ENCODE measurements around the gene PTPRN2. TPM values are rescaled to one million over a fixed set of nuclear protein-coding genes. Genes with fewer than 3 reads are reported as not detected.

Gene PTPRN2
- total RNA-seq, 1 experiment from 2014 or later = 1.7 TPM

GRCh38 chr7:157587051-157587804 lies 1000.4 kb downstream of the PTPRN2 start:
- Histone ChIP-seq H2AFZ (ENCODE audit: low read length) (no peak overlapping the region), H3K4me1 (ENCODE audit: low read length) (peaks cover 7% of the 10 kb centered on the region; the same call in 1 of the 2 replicates), H3K27me3 (ENCODE audit: low read length) (no peaks in the 10 kb centered on the region), H3K9ac (ENCODE audit: low read length) (no peak overlapping the region), H3K9me3 (ENCODE audit: low read length) (no peaks in the 10 kb centered on the region), H3K4me2 (ENCODE audit: low read depth, low read length, poor library complexity, severe bottlenecking) (no peak overlapping the region), H3K36me3 (ENCODE audit: insufficient read depth, low read length) (no peaks in the 10 kb centered on the region), H4K20me1 (ENCODE audit: insufficient read depth, low read depth, low read length) (no peaks in the 10 kb centered on the region), H3K27ac (ENCODE audit: low read length) (no peak overlapping the region), H3K9me2 (replicated peaks; ENCODE audit: insufficient read depth, low read length) (no peaks in the 10 kb centered on the region), H3K4me3 (ENCODE audit: low read length) (no peak overlapping the region), H3K79me2 (ENCODE audit: low read length) (no peaks in the 10 kb centered on the region)
- DNase-seq = no peak

GRCh38 chr7:157586426-157586955 lies 1001.1 kb downstream of the PTPRN2 start:
- DNase-seq = no peak
- H3K9ac ChIP-seq (ENCODE audit: low read length) = no peak overlapping the region
- H3K27me3 ChIP-seq (ENCODE audit: low read length) = no peaks in the 10 kb centered on the region

GRCh38 chr7:157585113-157585861 lies 1002.3 kb downstream of the PTPRN2 start:
- Histone ChIP-seq H3K4me3 (ENCODE audit: low read length) (peak overlapping the region; percentile 56; the same call in 1 of the 2 replicates), H3K4me2 (ENCODE audit: low read depth, low read length, poor library complexity, severe bottlenecking) (peak overlapping the region; percentile 67), H2AFZ (ENCODE audit: low read length) (peak overlapping the region; percentile 82; the same call in 1 of the 2 replicates), H3K4me1 (ENCODE audit: low read length) (peaks cover 7% of the 10 kb centered on the region; the same call in 1 of the 2 replicates), H4K20me1 (ENCODE audit: insufficient read depth, low read depth, low read length) (no peaks in the 10 kb centered on the region), H3K27ac (ENCODE audit: low read length) (no peak overlapping the region), H3K9ac (ENCODE audit: low read length) (peak overlapping the region; percentile 62), H3K79me2 (ENCODE audit: low read length) (no peaks in the 10 kb centered on the region), H3K27me3 (ENCODE audit: low read length) (no peaks in the 10 kb centered on the region), H3K36me3 (ENCODE audit: insufficient read depth, low read length) (no peaks in the 10 kb centered on the region), H3K9me3 (ENCODE audit: low read length) (no peaks in the 10 kb centered on the region), H3K9me2 (replicated peaks; ENCODE audit: insufficient read depth, low read length) (no peaks in the 10 kb centered on the region)
- peak; percentile 74 for DNase-seq

More at GRCh38 chr7:157586426-157586955, 1001.1 kb downstream of the PTPRN2 start:
- H3K9me3 ChIP-seq (ENCODE audit: low read length) = no peaks in the 10 kb centered on the region
- H3K4me2 ChIP-seq (ENCODE audit: low read depth, low read length, poor library complexity, severe bottlenecking) = no peak overlapping the region
- H3K36me3 ChIP-seq (ENCODE audit: insufficient read depth, low read length) = no peaks in the 10 kb centered on the region
- H3K27ac ChIP-seq (ENCODE audit: low read length) = no peak overlapping the region
- no peak overlapping the region for H2AFZ ChIP-seq (ENCODE audit: low read length)
- peaks cover 7% of the 10 kb centered on the region; the same call in 1 of the 2 replicates for H3K4me1 ChIP-seq (ENCODE audit: low read length)
- no peaks in the 10 kb centered on the region for H3K79me2 ChIP-seq (ENCODE audit: low read length)
- H4K20me1 ChIP-seq (ENCODE audit: insufficient read depth, low read depth, low read length) = no peaks in the 10 kb centered on the region
- H3K9me2 ChIP-seq (replicated peaks; ENCODE audit: insufficient read depth, low read length) = no peaks in the 10 kb centered on the region
- H3K4me3 ChIP-seq (ENCODE audit: low read length) = no peak overlapping the region

GRCh38 chr7:157584420-157584819 lies 1003.2 kb downstream of the PTPRN2 start:
- Histone ChIP-seq H3K9me2 (replicated peaks; ENCODE audit: insufficient read depth, low read length) (no peaks in the 10 kb centered on the region), H3K9ac (ENCODE audit: low read length) (no peak overlapping the region), H4K20me1 (ENCODE audit: insufficient read depth, low read depth, low read length) (no peaks in the 10 kb centered on the region), H3K27me3 (ENCODE audit: low read length) (no peaks in the 10 kb centered on the region), H3K79me2 (ENCODE audit: low read length) (no peaks in the 10 kb centered on the region), H3K4me3 (ENCODE audit: low read length) (no peak overlapping the region), H2AFZ (ENCODE audit: low read length) (no peak overlapping the region), H3K9me3 (ENCODE audit: low read length) (no peaks in the 10 kb centered on the region), H3K27ac (ENCODE audit: low read length) (no peak overlapping the region), H3K4me2 (ENCODE audit: low read depth, low read length, poor library complexity, severe bottlenecking) (no peak overlapping the region), H3K36me3 (ENCODE audit: insufficient read depth, low read length) (no peaks in the 10 kb centered on the region), H3K4me1 (ENCODE audit: low read length) (peaks cover 7% of the 10 kb centered on the region; the same call in 1 of the 2 replicates)
- no peak for DNase-seq

- no peaks in the 10 kb centered on the region for H4K20me1 ChIP-seq (ENCODE audit: insufficient read depth, low read depth, low read length)
- DNase-seq = no peak
- no peak overlapping the region for H3K4me3 ChIP-seq (ENCODE audit: low read length)
- H3K27me3 ChIP-seq (ENCODE audit: low read length) = no peaks in the 10 kb centered on the region
- H3K4me1 ChIP-seq (ENCODE audit: low read length) = peaks cover 7% of the 10 kb centered on the region; the same call in 1 of the 2 replicates
- H3K9me3 ChIP-seq (ENCODE audit: low read length) = no peaks in the 10 kb centered on the region
- H2AFZ ChIP-seq (ENCODE audit: low read length) = no peak overlapping the region
- no peaks in the 10 kb centered on the region for H3K9me2 ChIP-seq (replicated peaks; ENCODE audit: insufficient read depth, low read length)
- H3K36me3 ChIP-seq (ENCODE audit: insufficient read depth, low read length) = no peaks in the 10 kb centered on the region
- H3K4me2 ChIP-seq (ENCODE audit: low read depth, low read length, poor library complexity, severe bottlenecking) = no peak overlapping the region
- no peak overlapping the region for H3K9ac ChIP-seq (ENCODE audit: low read length)
- H3K79me2 ChIP-seq (ENCODE audit: low read length) = no peaks in the 10 kb centered on the region
- H3K27ac ChIP-seq (ENCODE audit: low read length) = no peak overlapping the region
Observed at GRCh38 chr7:157581740-157582139, 1005.9 kb downstream of the PTPRN2 start.

- no peaks in the 10 kb centered on the region for H3K79me2 ChIP-seq (ENCODE audit: low read length)
- no peak overlapping the region for H3K9ac ChIP-seq (ENCODE audit: low read length)
- H3K36me3 ChIP-seq (ENCODE audit: insufficient read depth, low read length) = no peaks in the 10 kb centered on the region
- H4K20me1 ChIP-seq (ENCODE audit: insufficient read depth, low read depth, low read length) = no peaks in the 10 kb centered on the region
- peaks cover under 1% of the 10 kb centered on the region; the same call in 1 of the 2 replicates for H3K4me1 ChIP-seq (ENCODE audit: low read length)
- H3K9me3 ChIP-seq (ENCODE audit: low read length) = no peaks in the 10 kb centered on the region
- H2AFZ ChIP-seq (ENCODE audit: low read length) = no peak overlapping the region
- no peaks in the 10 kb centered on the region for H3K27me3 ChIP-seq (ENCODE audit: low read length)
- H3K27ac ChIP-seq (ENCODE audit: low read length) = no peak overlapping the region
- H3K4me2 ChIP-seq (ENCODE audit: low read depth, low read length, poor library complexity, severe bottlenecking) = no peak overlapping the region
- DNase-seq = no peak
- H3K9me2 ChIP-seq (replicated peaks; ENCODE audit: insufficient read depth, low read length) = no peaks in the 10 kb centered on the region
- no peak overlapping the region for H3K4me3 ChIP-seq (ENCODE audit: low read length)
Observed at GRCh38 chr7:157580324-157580723, 1007.3 kb downstream of the PTPRN2 start.

- no peak overlapping the region for H2AFZ ChIP-seq (ENCODE audit: low read length)
- no peaks in the 10 kb centered on the region for H3K9me3 ChIP-seq (ENCODE audit: low read length)
- DNase-seq = no peak
- H3K27ac ChIP-seq (ENCODE audit: low read length) = no peak overlapping the region
- H3K9me2 ChIP-seq (replicated peaks; ENCODE audit: insufficient read depth, low read length) = no peaks in the 10 kb centered on the region
- H4K20me1 ChIP-seq (ENCODE audit: insufficient read depth, low read depth, low read length) = no peaks in the 10 kb centered on the region
- H3K36me3 ChIP-seq (ENCODE audit: insufficient read depth, low read length) = no peaks in the 10 kb centered on the region
- no peaks in the 10 kb centered on the region for H3K27me3 ChIP-seq (ENCODE audit: low read length)
- no peak overlapping the region for H3K4me2 ChIP-seq (ENCODE audit: low read depth, low read length, poor library complexity, severe bottlenecking)
- no peak overlapping the region for H3K4me3 ChIP-seq (ENCODE audit: low read length)
- H3K4me1 ChIP-seq (ENCODE audit: low read length) = no peaks in the 10 kb centered on the region
- H3K9ac ChIP-seq (ENCODE audit: low read length) = no peak overlapping the region
- no peaks in the 10 kb centered on the region for H3K79me2 ChIP-seq (ENCODE audit: low read length)
Observed at GRCh38 chr7:157579425-157579824, 1008.2 kb downstream of the PTPRN2 start.

- DNase-seq = no peak
- Histone ChIP-seq H4K20me1 (ENCODE audit: insufficient read depth, low read depth, low read length) (no peaks in the 10 kb centered on the region), H3K9me3 (ENCODE audit: low read length) (no peaks in the 10 kb centered on the region), H3K9ac (ENCODE audit: low read length) (no peak overlapping the region), H2AFZ (ENCODE audit: low read length) (no peak overlapping the region), H3K4me1 (ENCODE audit: low read length) (no peaks in the 10 kb centered on the region), H3K36me3 (ENCODE audit: insufficient read depth, low read length) (no peaks in the 10 kb centered on the region), H3K27ac (ENCODE audit: low read length) (no peak overlapping the region), H3K4me2 (ENCODE audit: low read depth, low read length, poor library complexity, severe bottlenecking) (no peak overlapping the region), H3K9me2 (replicated peaks; ENCODE audit: insufficient read depth, low read length) (no peaks in the 10 kb centered on the region), H3K79me2 (ENCODE audit: low read length) (no peaks in the 10 kb centered on the region), H3K27me3 (ENCODE audit: low read length) (no peaks in the 10 kb centered on the region), H3K4me3 (ENCODE audit: low read length) (no peak overlapping the region)
Observed at GRCh38 chr7:157577796-157578339, 1009.8 kb downstream of the PTPRN2 start.
